Activated naive CD4-positive, alpha-beta T cell (primary cell): ENCODE results near the gene AIPL1.
"Not testable (repeated sequence)": the region's sequence is repeated elsewhere in the genome, so short reads cannot be mapped to it uniquely, and the experiment has no call there.

Source experiments
- DNase-seq, 4 experiments: peaks; one replicate each; lab custom pipeline; 2025; lab: John Stamatoyannopoulos, UW

The AIPL1 gene

GRCh38 chr17:6435051-6435450, at the start of gene AIPL1:
Gene AIPL1 (minus strand): TSS chr17:6435121. CDS start chr17:6435104, 17 bp downstream.
- no peak for DNase-seq

- no peak for DNase-seq
Observed at GRCh38 chr17:6483507-6483906, 48.6 kb upstream of the AIPL1 start.

GRCh38 chr17:6482796-6483195, 47.9 kb upstream of the AIPL1 start:
- not testable (repeated sequence) for DNase-seq

GRCh38 chr17:6482105-6482455, 47.2 kb upstream of the AIPL1 start:
- no peak for DNase-seq

- no peak for DNase-seq
Observed at GRCh38 chr17:6480303-6480675, 45.4 kb upstream of the AIPL1 start.

- no peak for DNase-seq
Observed at GRCh38 chr17:6479622-6480302, 44.8 kb upstream of the AIPL1 start.

GRCh38 chr17:6478486-6478885, 43.6 kb upstream of the AIPL1 start:
- no peak for DNase-seq

GRCh38 chr17:6477831-6478383, 43.0 kb upstream of the AIPL1 start:
- no peak for DNase-seq

GRCh38 chr17:6476810-6477179, 41.9 kb upstream of the AIPL1 start:
- DNase-seq = no peak

GRCh38 chr17:6476076-6476809, 41.3 kb upstream of the AIPL1 start:
- no peak for DNase-seq

GRCh38 chr17:6475411-6475810, 40.5 kb upstream of the AIPL1 start:
- no peak for DNase-seq

GRCh38 chr17:6474906-6475305, 40.0 kb upstream of the AIPL1 start:
- no peak for DNase-seq

- no peak for DNase-seq
Observed at GRCh38 chr17:6474376-6474775, 39.5 kb upstream of the AIPL1 start.

GRCh38 chr17:6473128-6473767, 38.3 kb upstream of the AIPL1 start:
- peak; percentile 20 to 54 (median 28) for DNase-seq

- no peak for DNase-seq
Observed at GRCh38 chr17:6472517-6472916, 37.6 kb upstream of the AIPL1 start.

GRCh38 chr17:6471531-6472465, 36.9 kb upstream of the AIPL1 start:
- DNase-seq = no peak

GRCh38 chr17:6470751-6471521, 36.0 kb upstream of the AIPL1 start:
- DNase-seq = no peak

- no peak for DNase-seq
Observed at GRCh38 chr17:6470146-6470718, 35.3 kb upstream of the AIPL1 start.

GRCh38 chr17:6468051-6468790, 33.3 kb upstream of the AIPL1 start:
- no peak for DNase-seq

GRCh38 chr17:6467567-6467966, 32.6 kb upstream of the AIPL1 start:
- no peak for DNase-seq
